Stimulated activated CD4-positive, alpha-beta T cell treated with anti-CD3 and anti-CD28 coated beads, Interleukin-12 subunit alpha, Interleukin-12 subunit beta, amount 100 ng/mL, for 4 hours (primary cell): ENCODE results near the gene DAB1.

Experiments used
- DNase-seq: peaks from one replicate; pipeline ENCODE4 v3.0.0-alpha.2; 2020

The DAB1 gene

GRCh38 chr1:56965916-56966697, 457.8 kb downstream of the DAB1 start, which contains the start of gene C8B:
C8B (minus strand) TSS chr1:56966015; CDS start chr1:56965948, 67 bp downstream.
- no peak for DNase-seq

- no peak for DNase-seq
Measured at GRCh38 chr1:56965191-56965590, 458.7 kb downstream of the DAB1 start.

- no peak for DNase-seq
Measured at GRCh38 chr1:56964349-56965017, 459.4 kb downstream of the DAB1 start.

- DNase-seq: no peak
Measured at GRCh38 chr1:56963667-56964066, 460.2 kb downstream of the DAB1 start.

- DNase-seq: no peak
Measured at GRCh38 chr1:56961426-56961825, 462.4 kb downstream of the DAB1 start.

GRCh38 chr1:56958526-56958925, 465.3 kb downstream of the DAB1 start:
- no peak for DNase-seq

GRCh38 chr1:56957931-56958330, 465.9 kb downstream of the DAB1 start:
- no peak for DNase-seq

- DNase-seq: no peak
Measured at GRCh38 chr1:56954664-56955063, 469.2 kb downstream of the DAB1 start.

- no peak for DNase-seq
Measured at GRCh38 chr1:56953386-56953785, 470.5 kb downstream of the DAB1 start.

GRCh38 chr1:56952501-56952900, 471.4 kb downstream of the DAB1 start:
- no peak for DNase-seq

GRCh38 chr1:56948403-56949023, 475.3 kb downstream of the DAB1 start:
- no peak for DNase-seq
